Small intestine (tissue), 7 donors: ENCODE data around the gene DAGLA. TPM values are rescaled to one million over a fixed set of nuclear protein-coding genes. Genes with fewer than 3 reads are reported as not detected.
A peak's percentile ranks its signal among the peaks of the same experiment; 100 is the strongest.

Experiments
- DNase-seq, 2 donors: peaks; one replicate each; pipeline versions ENCODE4 v3.0.0 to v3.0.0-alpha.2; 2013
- FAIRE-seq: peaks from 2 replicates; lab custom pipeline; 2012; peaks lifted over from hg19 to GRCh38; lab: Jason Lieb, UNC
- H3K27ac ChIP-seq, 3 donors: one replicate each; pipeline ENCODE4 v1.5.1; 2013; ENCODE audit warnings: low read length in 2 of 3, mild to moderate bottlenecking in 2 of 3, control low read depth in 1 of 3, inconsistent platforms in 1 of 3, low read depth in 1 of 3, moderate library complexity in 1 of 3
- H3K27me3 ChIP-seq, 3 donors: one replicate each; pipeline ENCODE4 v1.6.1; 2013; ENCODE audit warnings: low read length in 3 of 3, inconsistent platforms in 1 of 3; ENCODE audit not compliant: control insufficient read depth in 3 of 3, insufficient read depth in 3 of 3
- H3K36me3 ChIP-seq, 3 donors: one replicate each; pipeline ENCODE4 v1.6.1; 2013; ENCODE audit warnings: low read length in 3 of 3, inconsistent platforms in 1 of 3, low read depth in 1 of 3, mild to moderate bottlenecking in 1 of 3, moderate library complexity in 1 of 3; ENCODE audit not compliant: control insufficient read depth in 3 of 3, insufficient read depth in 2 of 3
- H3K4me1 ChIP-seq, 3 donors: one replicate each; pipeline ENCODE4 v1.6.1; 2013; ENCODE audit warnings: low read length in 2 of 3, inconsistent platforms in 1 of 3, low read depth in 1 of 3, mild to moderate bottlenecking in 1 of 3, moderate library complexity in 1 of 3; ENCODE audit not compliant: control insufficient read depth in 3 of 3, insufficient read depth in 2 of 3
- H3K4me3 ChIP-seq, 3 donors: one replicate each; pipeline ENCODE4 v1.5.1; 2013; ENCODE audit warnings: low read length in 3 of 3, control low read depth in 1 of 3, inconsistent platforms in 1 of 3, low read depth in 1 of 3, mild to moderate bottlenecking in 1 of 3, moderate library complexity in 1 of 3
- H3K9me3 ChIP-seq, 2 donors: one replicate each; pipeline ENCODE4 v1.6.1; 2013; ENCODE audit warnings: low read depth in 1 of 2, low read length in 1 of 2; ENCODE audit not compliant: control insufficient read depth in 2 of 2, insufficient read depth in 1 of 2
- WGBS, 3 donors: extraction: QIAGEN DNeasy Blood & Tissue Kit; methylation state at CpG; one replicate each; pipeline ENCODE4 v1.1.7; 2013; 5-methylcytosine and 5-hydroxymethylcytosine counted together
- polyA plus RNA-seq, 4 donors: library from polyadenylated mRNA; stranded (reverse) in 3 of 4; unstranded in 1 of 4; fragments of 200-250 nt in 3 of 4; fragments of 120-200 nt in 1 of 4; gene quantifications; one replicate each; pipeline versions ENCODE4 v1.2.1 to v1.2.3, GENCODE V29; 2013
- donor health status: healthy with polysubstance abuse.
- donor health status: control.
- donor health status: control.
- donor health status: Bipolar disorder and iron deficiency.
- donor health status: healthy.

Gene DAGLA
- polyA plus RNA-seq, 4 donors, result 0.22 to 14.9 (median 3.8) TPM

DNA sequence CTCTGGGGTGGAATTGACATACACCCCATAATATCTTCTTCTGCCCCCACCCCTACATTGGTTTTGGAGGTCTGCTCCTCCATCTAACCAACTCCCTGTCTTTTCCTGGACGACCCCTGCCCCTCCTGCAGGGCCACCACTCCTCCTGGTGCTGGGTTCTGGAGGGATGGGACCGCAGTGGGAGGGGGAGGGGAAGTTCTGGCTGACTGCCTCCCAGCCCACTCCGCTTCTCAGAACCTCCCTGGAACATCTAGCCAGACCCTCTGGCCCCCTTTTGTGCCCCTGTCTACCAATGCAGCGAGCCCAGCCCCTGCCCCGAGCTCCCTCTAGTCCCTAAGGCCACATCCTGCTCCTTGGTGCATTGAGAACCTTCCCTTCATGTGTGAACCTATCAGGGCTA lies 73.5 kb downstream of the DAGLA start:
- DNase-seq, result peak in 1 of 2 donors; percentile 42
- H3K4me3 ChIP-seq, result peak overlapping the region in 2 of 3 donors; percentile 69 to 87
- no peak for FAIRE-seq
- no peaks in the 10 kb centered on the region for H3K9me3 ChIP-seq
- peak overlapping the region; percentile 95 for H3K27ac ChIP-seq
- WGBS, 3 donors, result 19 to 66% (median 36%) methylated on average over 5 of the region's 5 CpGs
- H3K27me3 ChIP-seq, result no peaks in the 10 kb centered on the region
- peaks cover 0 to 33% (median 0%) of the 10 kb centered on the region in 3 donors for H3K36me3 ChIP-seq
- H3K4me1 ChIP-seq, result peaks cover 3 to 63% (median 6%) of the 10 kb centered on the region in 3 donors

DNA sequence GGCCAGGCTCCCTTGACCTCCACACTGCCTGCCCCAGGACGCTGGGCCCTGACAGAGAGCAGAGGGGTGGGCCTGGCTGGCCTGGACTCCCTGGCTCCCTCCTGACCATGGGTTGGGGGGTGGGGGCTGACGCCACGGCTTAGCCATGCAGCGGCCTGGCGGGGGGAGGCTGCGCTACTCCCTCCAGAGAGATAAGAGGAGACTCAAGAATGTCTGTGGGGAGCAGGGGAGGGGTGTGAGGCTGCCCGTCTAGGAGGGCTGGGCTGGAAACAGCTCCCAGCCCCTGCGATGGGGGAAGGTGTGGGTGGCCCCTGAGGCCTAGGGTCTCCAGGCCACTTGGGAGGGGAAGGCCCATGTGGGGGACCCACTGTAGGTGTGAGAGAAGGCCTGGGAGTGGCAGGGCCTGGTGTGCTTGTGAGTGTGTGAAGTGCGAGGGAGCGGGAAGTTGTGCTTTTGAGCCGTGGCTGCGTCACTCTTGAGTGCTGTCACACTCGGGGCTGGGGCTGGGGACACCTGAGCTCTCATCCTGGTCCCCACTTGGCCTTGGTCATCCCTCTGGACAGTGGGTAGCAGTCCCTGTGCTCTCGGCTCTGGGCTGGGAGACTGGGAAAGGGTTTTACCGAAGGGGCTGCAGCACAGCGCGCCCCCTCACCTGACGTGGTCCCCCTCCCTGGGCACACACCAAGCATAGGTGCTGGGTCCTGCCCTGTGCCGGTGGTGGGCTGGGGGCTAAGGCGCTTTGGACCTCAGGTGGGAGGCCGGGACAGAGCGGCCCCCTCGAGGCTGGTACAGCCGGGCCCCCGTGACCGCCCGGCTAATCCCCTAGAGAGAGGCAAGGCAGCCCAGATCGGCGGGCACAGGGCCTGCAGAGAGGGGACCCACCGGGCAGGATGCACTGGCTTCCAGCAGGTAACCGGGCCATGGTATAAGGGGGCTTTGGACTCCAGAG lies 74.6 kb downstream of the DAGLA start:
- Histone ChIP-seq H3K4me3 (peak overlapping the region in 2 of 3 donors; percentile 69 to 87), H3K27ac (peak overlapping the region; percentile 95), H3K9me3 (no peaks in the 10 kb centered on the region), H3K4me1 (peaks cover 3 to 59% (median 6%) of the 10 kb centered on the region in 3 donors), H3K36me3 (peaks cover 0 to 36% (median 0%) of the 10 kb centered on the region in 3 donors), H3K27me3 (no peaks in the 10 kb centered on the region)
- WGBS, 3 donors, result 40 to 72% (median 57%) methylated on average over 31 of the region's 31 CpGs
- FAIRE-seq (no peak), DNase-seq (peak; percentile 69 to 83)

DNA sequence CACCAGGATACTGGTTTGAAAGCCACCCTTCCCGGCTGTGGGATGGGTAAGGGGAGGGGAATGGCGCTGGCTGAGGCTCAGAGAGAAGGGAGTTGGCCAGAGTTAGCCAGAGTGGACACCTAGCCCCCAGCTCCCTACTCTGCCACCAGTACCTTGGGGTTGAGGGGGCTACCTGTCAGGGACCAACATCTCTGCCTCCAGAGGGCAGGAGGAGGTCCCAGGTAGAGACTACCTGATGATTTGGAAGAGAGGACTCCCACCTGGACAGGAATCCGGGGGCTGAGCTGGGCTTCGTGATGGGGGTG lies 75.9 kb downstream of the DAGLA start:
- Histone ChIP-seq H3K36me3 (peaks cover 0 to 45% (median 0%) of the 10 kb centered on the region in 3 donors), H3K27ac (peak overlapping the region; percentile 95), H3K9me3 (no peaks in the 10 kb centered on the region), H3K4me1 (peaks cover 3 to 60% (median 6%) of the 10 kb centered on the region in 3 donors), H3K4me3 (peak overlapping the region in 2 of 3 donors; percentile 8 to 14), H3K27me3 (no peaks in the 10 kb centered on the region)
- WGBS, 3 donors, result 19 to 55% (median 33%) methylated on average over 4 of the region's 4 CpGs
- DNase-seq (no peak), FAIRE-seq (no peak)

DNA sequence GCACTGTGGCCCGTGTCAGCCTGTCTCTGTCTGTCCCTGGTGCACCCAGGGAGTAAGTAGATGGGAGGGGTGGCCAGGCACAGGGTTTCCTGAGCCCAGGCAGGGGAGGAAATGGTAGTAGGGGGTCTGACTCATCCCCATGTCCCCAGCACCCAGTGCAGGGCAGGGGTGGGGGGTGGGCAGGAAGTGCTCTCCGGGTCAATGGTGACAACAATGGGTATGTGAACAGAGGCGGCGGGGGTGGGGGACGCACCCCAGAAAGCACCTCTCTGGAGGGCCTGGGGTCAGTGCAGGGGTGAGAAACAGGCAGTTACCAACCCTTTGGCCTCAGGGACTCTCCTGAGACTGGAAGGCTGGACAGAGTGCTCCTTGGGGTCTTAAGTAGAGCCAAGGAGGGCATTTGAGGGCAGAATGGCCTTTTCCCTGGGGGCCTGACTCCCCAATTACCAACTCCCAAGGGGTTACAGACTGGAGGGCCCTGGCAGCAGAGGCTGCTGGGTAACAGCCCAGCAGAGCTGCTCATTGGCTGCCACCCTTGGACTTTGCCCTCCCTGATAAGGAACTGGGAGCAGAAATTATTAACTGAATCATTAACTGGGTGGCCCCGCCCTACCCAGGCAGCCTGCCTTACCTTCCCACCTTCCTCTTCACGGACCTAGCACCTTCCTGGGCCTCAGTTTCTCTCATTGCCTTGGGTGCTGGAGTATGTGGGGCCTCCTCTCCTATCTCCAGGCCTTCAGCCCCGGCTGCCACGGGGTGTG lies 76.4 kb downstream of the DAGLA start:
- H3K27ac ChIP-seq, result peak overlapping the region; percentile 95
- peaks cover 3 to 64% (median 6%) of the 10 kb centered on the region in 3 donors for H3K4me1 ChIP-seq
- peak overlapping the region in 2 of 3 donors; percentile 14 to 25 for H3K4me3 ChIP-seq
- no peaks in the 10 kb centered on the region for H3K27me3 ChIP-seq
- peak; percentile 97 for DNase-seq
- WGBS, 3 donors, result 8 to 51% (median 14%) methylated on average over 9 of the region's 9 CpGs
- no peaks in the 10 kb centered on the region for H3K9me3 ChIP-seq
- peaks cover 0 to 50% (median 0%) of the 10 kb centered on the region in 3 donors for H3K36me3 ChIP-seq
- FAIRE-seq, result no peak

DNA sequence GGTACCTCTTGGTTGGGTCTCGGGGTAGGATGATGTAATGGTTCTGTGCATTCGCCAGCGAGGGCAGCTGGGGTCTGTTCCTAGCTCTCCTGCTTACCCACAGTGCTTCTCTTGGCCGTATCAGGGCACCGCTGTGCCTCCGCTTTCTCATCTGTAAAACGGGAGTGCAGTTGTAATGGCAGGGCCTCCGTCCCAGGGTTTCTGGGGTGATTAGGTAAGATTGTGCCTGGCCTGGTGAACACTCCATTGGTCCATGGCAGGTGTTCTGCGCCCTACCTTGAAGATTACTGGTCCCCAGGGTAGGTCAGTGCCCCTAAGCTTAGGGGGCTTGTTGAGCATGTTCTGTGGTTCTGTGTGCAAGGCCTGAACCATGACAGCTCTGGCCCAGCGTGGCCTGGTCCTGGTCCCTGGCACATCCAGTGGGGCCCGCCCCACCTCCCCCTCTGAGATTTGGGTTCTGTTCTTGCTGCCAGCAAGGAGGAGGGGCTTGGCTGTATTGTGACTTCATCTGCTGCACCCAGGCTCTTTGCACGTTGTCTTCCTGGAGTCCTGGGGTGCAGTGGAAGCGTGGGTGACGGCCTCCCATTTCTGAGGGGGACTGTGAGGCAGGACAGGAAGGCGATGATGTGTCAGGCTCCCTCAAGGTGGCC lies 77.1 kb downstream of the DAGLA start:
- Histone ChIP-seq H3K4me3 (peak overlapping the region in 1 of 3 donors; percentile 25), H3K27me3 (no peaks in the 10 kb centered on the region), H3K4me1 (peaks cover 3 to 61% (median 6%) of the 10 kb centered on the region in 3 donors), H3K9me3 (no peaks in the 10 kb centered on the region), H3K27ac (peak overlapping the region; percentile 92 to 95 (median 95)), H3K36me3 (peaks cover 0 to 54% (median 0%) of the 10 kb centered on the region in 3 donors)
- 25 to 61% (median 47%) methylated on average over 15 of the region's 15 CpGs for WGBS, 3 donors
- DNase-seq (peak in 1 of 2 donors; percentile 50), FAIRE-seq (no peak)

DNA sequence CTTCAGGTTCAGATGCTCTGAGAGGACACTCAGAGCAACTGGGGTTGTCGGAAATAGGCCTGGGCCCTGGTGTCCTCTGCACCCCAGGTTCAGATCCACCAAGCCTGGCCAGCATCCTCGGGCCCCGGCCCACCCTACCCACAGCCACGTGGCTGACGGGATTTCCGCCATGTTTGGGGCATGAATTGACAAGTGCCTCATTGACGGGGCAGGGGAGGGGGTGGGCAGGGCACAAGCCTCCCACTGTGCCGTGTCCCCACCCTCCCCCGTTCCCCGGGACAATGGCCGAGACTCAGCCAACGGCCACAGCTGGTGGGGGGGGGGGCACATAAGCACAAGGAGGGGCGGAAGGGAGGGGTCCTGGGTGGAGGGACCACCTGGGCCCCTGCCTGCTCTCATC lies 80.8 kb downstream of the DAGLA start:
- Histone ChIP-seq H3K36me3 (peaks cover 0 to 64% (median 0%) of the 10 kb centered on the region in 3 donors), H3K4me3 (no peak overlapping the region), H3K9me3 (no peaks in the 10 kb centered on the region), H3K27ac (no peak overlapping the region), H3K4me1 (peaks cover 3 to 57% (median 5%) of the 10 kb centered on the region in 3 donors), H3K27me3 (no peaks in the 10 kb centered on the region)
- FAIRE-seq (no peak), DNase-seq (no peak)
- 71 to 80% (median 74%) methylated on average over 7 to 13 of the region's 13 CpGs for WGBS, 3 donors

DNA sequence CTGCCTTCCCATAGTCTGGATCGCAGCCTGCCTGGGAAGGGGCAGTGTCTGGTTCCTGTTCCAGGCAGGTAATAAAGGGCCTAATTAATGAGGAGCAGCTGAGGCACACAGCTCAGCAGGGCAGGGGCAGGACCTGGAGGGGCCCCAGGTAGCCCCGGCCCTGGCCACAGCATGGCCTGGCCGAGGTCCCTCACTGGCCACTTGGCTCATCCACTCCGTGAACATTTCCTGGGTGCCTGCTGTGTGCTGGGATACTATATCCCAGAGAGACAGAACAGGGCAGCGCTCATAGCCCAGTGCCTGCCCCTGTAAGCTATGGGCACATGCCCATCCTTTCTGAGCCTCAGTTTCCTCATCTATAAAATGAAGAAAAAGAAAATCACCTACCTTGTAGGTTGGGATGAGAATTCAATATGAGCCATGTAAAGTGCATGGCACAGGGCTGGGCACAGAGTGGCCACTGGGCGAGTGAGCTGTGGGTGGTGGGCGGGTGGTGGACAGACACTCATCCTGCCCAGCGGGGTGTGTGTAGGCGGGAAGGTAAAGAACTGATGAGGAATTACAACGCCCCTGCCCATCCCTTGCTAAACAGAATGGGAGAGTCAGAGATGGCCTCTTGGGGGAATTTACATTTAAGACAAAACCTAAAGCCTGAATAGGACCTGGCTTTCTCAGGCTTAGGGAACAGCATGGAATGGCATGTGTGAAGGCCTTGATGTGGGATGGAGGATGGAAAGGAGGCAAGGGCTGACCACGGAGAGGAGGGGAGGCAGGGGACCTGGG lies 81.4 kb downstream of the DAGLA start:
- Histone ChIP-seq H3K9me3 (no peaks in the 10 kb centered on the region), H3K27me3 (no peaks in the 10 kb centered on the region), H3K4me1 (peaks cover 0 to 56% (median 3%) of the 10 kb centered on the region in 3 donors), H3K36me3 (peaks cover 0 to 67% (median 0%) of the 10 kb centered on the region in 3 donors), H3K27ac (no peak overlapping the region), H3K4me3 (no peak overlapping the region)
- no peak for DNase-seq
- no peak for FAIRE-seq
- 75 to 82% (median 80%) methylated on average over 11 of the region's 11 CpGs for WGBS, 3 donors
